GOT3 (cell line): ENCODE measurements around the gene TMPRSS12.
"Not testable (repeated sequence)": the region's sequence is repeated elsewhere in the genome, so short reads cannot be mapped to it uniquely, and the experiment has no call there.

Experiments
- DNase-seq: peaks from one replicate; lab custom pipeline; 2025; ENCODE audit warnings: mixed read lengths; lab: John Stamatoyannopoulos, UW

The TMPRSS12 gene

GRCh38 chr12:50842637-50843493 lies at the start of gene TMPRSS12:
Gene TMPRSS12 (plus strand): TSS chr12:50842926. CDS start chr12:50842965, 39 bp downstream.
- no peak for DNase-seq

GRCh38 chr12:50799908-50800307 lies 42.8 kb upstream of the TMPRSS12 start:
- no peak for DNase-seq

GRCh38 chr12:50803230-50803875 lies 39.4 kb upstream of the TMPRSS12 start:
- DNase-seq: no peak

- DNase-seq: no peak
These were observed 36.5 kb upstream of the TMPRSS12 start for GRCh38 chr12:50806176-50806575.

- not testable (repeated sequence) for DNase-seq
These were observed 33.6 kb upstream of the TMPRSS12 start for GRCh38 chr12:50809131-50809530.

GRCh38 chr12:50814921-50815320 lies 27.8 kb upstream of the TMPRSS12 start:
- DNase-seq: not testable (repeated sequence)

GRCh38 chr12:50820177-50820576 lies 22.5 kb upstream of the TMPRSS12 start:
- DNase-seq: no peak

GRCh38 chr12:50822082-50822481 lies 20.6 kb upstream of the TMPRSS12 start:
- DNase-seq: no peak

GRCh38 chr12:50823724-50824123 lies 19.0 kb upstream of the TMPRSS12 start:
- DNase-seq: not testable (repeated sequence)

- no peak for DNase-seq
These were observed 17.8 kb upstream of the TMPRSS12 start for GRCh38 chr12:50824914-50825313.

- DNase-seq: no peak
These were observed 17.3 kb upstream of the TMPRSS12 start for GRCh38 chr12:50825372-50825838.

- no peak for DNase-seq
These were observed 14.6 kb upstream of the TMPRSS12 start for GRCh38 chr12:50828121-50828520.

GRCh38 chr12:50828886-50829285 lies 13.8 kb upstream of the TMPRSS12 start:
- DNase-seq: no peak

GRCh38 chr12:50833801-50834200 lies 8.9 kb upstream of the TMPRSS12 start:
- not testable (repeated sequence) for DNase-seq

- no peak for DNase-seq
These were observed 3.7 kb upstream of the TMPRSS12 start for GRCh38 chr12:50839042-50839441.

GRCh38 chr12:50840809-50841487 lies 1.8 kb upstream of the TMPRSS12 start:
- no peak for DNase-seq

GRCh38 chr12:50841716-50842531 lies 802 bp upstream of the TMPRSS12 start:
- DNase-seq: no peak

- no peak for DNase-seq
These were observed 2.4 kb downstream of the TMPRSS12 start for GRCh38 chr12:50845021-50845647.

GRCh38 chr12:50848963-50849362 lies 6.2 kb downstream of the TMPRSS12 start:
- no peak for DNase-seq

GRCh38 chr12:50855218-50855617 lies 12.5 kb downstream of the TMPRSS12 start:
- DNase-seq: not testable (repeated sequence)

GRCh38 chr12:50855679-50856078 lies 13.0 kb downstream of the TMPRSS12 start:
- not testable (repeated sequence) for DNase-seq
